Vagina (tissue), 2 donors: Measurements from ENCODE around the gene PSMD7. TPM values are rescaled to one million over a fixed set of nuclear protein-coding genes. Genes with fewer than 3 reads are reported as not detected.
"Not testable (repeated sequence)": the region's sequence is repeated elsewhere in the genome, so short reads cannot be mapped to it uniquely, and the experiment has no call there.

Experiments used
- DNase-seq, 2 donors: peaks; one replicate each; pipeline ENCODE4 v3.0.0-alpha.2; 2017; ENCODE audit errors: extremely low spot score in 2 of 2
- H3K27ac ChIP-seq: fragments of 200-600 bp; sonication (generic); one replicate; pipeline ENCODE4 v1.5.1; 2019
- H3K27me3 ChIP-seq: fragments of 200-600 bp; sonication (generic); one replicate; pipeline ENCODE4 v1.5.1; 2019
- H3K36me3 ChIP-seq, 2 donors: fragments of 200-600 bp; sonication (generic); one replicate each; pipeline ENCODE4 v1.5.1; 2017 to 2019
- H3K4me1 ChIP-seq: fragments of 200-600 bp; sonication (generic); one replicate; pipeline ENCODE4 v1.5.1; 2019
- H3K4me3 ChIP-seq, 2 donors: fragments of 200-600 bp; sonication (generic); 1 replicate in 1 of 2; 2 replicates in 1 of 2; pipeline ENCODE4 v1.5.1; 2016 to 2019
- H3K9me3 ChIP-seq: fragments of 200-600 bp; sonication (generic); one replicate; pipeline ENCODE4 v1.5.1; 2019
- CTCF ChIP-seq, 3 experiments: fragments of 450-650 bp in 2 of 3; fragments of 200-600 bp in 1 of 3; sonication (generic) in 1 of 3; IDR thresholded peaks; one replicate each; pipeline ENCODE4 v1.5.1; 2017 to 2019; ENCODE audit warnings: antibody characterized with exemption in 3 of 3, mild to moderate bottlenecking in 2 of 3, moderate library complexity in 2 of 3
- POLR2A ChIP-seq, 2 donors: fragments of 450-650 bp; IDR thresholded peaks; one replicate each; pipeline ENCODE4 v1.6.1; 2017; ENCODE audit warnings: antibody characterized with exemption in 2 of 2, mild to moderate bottlenecking in 2 of 2, moderate library complexity in 2 of 2
- POLR2AphosphoS5 ChIP-seq, 2 donors: sonication (generic); formaldehyde crosslinking; IDR thresholded peaks; one replicate each; pipeline ENCODE4 v1.9.0; 2017; ENCODE audit warnings: antibody characterized with exemption in 2 of 2, mild to moderate bottlenecking in 2 of 2, low read depth in 1 of 2; ENCODE audit not compliant: insufficient read depth in 1 of 2
- intact Hi-C: fragments of 100-400 bp; cut with DNase I; formaldehyde crosslinking; loops from one replicate; pipeline ENCODE4 v1.15.1; 2023
- total RNA-seq: library from RNA; depleted of rRNA; stranded (reverse); fragments of >200 nt; gene quantifications from one replicate; pipeline ENCODE4 v1.2.3, GENCODE V29; 2016

PSMD7 gene
- total RNA-seq, 1 donor from 2014 or later = 74.4 TPM

GRCh38 chr16:74320707-74321106, 24.1 kb downstream of the PSMD7 start:
- Histone ChIP-seq H3K4me1 (no peaks in the 10 kb centered on the region), H3K27me3 (no peaks in the 10 kb centered on the region), H3K9me3 (no peaks in the 10 kb centered on the region), H3K27ac (no peak overlapping the region), H3K4me3 (no peak overlapping the region), H3K36me3 (peaks cover 0 to 4% of the 10 kb centered on the region in 2 donors)
- no peak for TF ChIP-seq CTCF (IDR thresholded peaks at IDR 0.05)
- TF ChIP-seq POLR2A (IDR thresholded peaks at IDR 0.05) = no peak
- TF ChIP-seq POLR2AphosphoS5 (IDR thresholded peaks at IDR 0.05; ENCODE audit: insufficient read depth in 1 of 2, low read depth in 1 of 2) = no peak
- no peak for DNase-seq
- intact Hi-C loops = no loop called here

GRCh38 chr16:74321356-74321755, 24.7 kb downstream of the PSMD7 start:
- no peak overlapping the region for H3K4me3 ChIP-seq
- no peaks in the 10 kb centered on the region for H3K4me1 ChIP-seq
- no peak overlapping the region for H3K27ac ChIP-seq
- no peak for DNase-seq
- no peak for TF ChIP-seq CTCF (IDR thresholded peaks at IDR 0.05)
- no peak for TF ChIP-seq POLR2AphosphoS5 (IDR thresholded peaks at IDR 0.05; ENCODE audit: insufficient read depth in 1 of 2, low read depth in 1 of 2)
- no peak for TF ChIP-seq POLR2A (IDR thresholded peaks at IDR 0.05)
- no peaks in the 10 kb centered on the region for H3K27me3 ChIP-seq
- H3K36me3 ChIP-seq = peaks cover 0 to 7% of the 10 kb centered on the region in 2 donors
- H3K9me3 ChIP-seq = no peaks in the 10 kb centered on the region
- intact Hi-C loops = no loop called here

GRCh38 chr16:74322301-74322710, 25.7 kb downstream of the PSMD7 start:
- intact Hi-C loops = no loop called here
- Histone ChIP-seq H3K9me3 (no peaks in the 10 kb centered on the region), H3K4me3 (no peak overlapping the region), H3K27me3 (no peaks in the 10 kb centered on the region), H3K36me3 (peaks cover 0 to 16% of the 10 kb centered on the region in 2 donors), H3K4me1 (no peaks in the 10 kb centered on the region), H3K27ac (peak overlapping the region; percentile 4)
- TF ChIP-seq CTCF (IDR thresholded peaks at IDR 0.05) = no peak
- peak in 1 of 2 donors; percentile 62 for TF ChIP-seq POLR2AphosphoS5 (IDR thresholded peaks at IDR 0.05; ENCODE audit: insufficient read depth in 1 of 2, low read depth in 1 of 2)
- no peak for DNase-seq

GRCh38 chr16:74324777-74325176, 28.2 kb downstream of the PSMD7 start:
- peaks cover 0 to 17% of the 10 kb centered on the region in 2 donors for H3K36me3 ChIP-seq
- H3K27me3 ChIP-seq, H3K4me3 ChIP-seq, DNase-seq, H3K9me3 ChIP-seq, intact Hi-C loops, H3K4me1 ChIP-seq, H3K27ac ChIP-seq: not testable (repeated sequence)

- TF ChIP-seq POLR2A (IDR thresholded peaks at IDR 0.05) (no peak), CTCF (IDR thresholded peaks at IDR 0.05) (no peak), POLR2AphosphoS5 (IDR thresholded peaks at IDR 0.05; ENCODE audit: insufficient read depth in 1 of 2, low read depth in 1 of 2) (no peak)
- peaks cover 0 to 23% of the 10 kb centered on the region in 2 donors for H3K36me3 ChIP-seq
- H3K4me1 ChIP-seq = no peaks in the 10 kb centered on the region
- DNase-seq = no peak
- no peaks in the 10 kb centered on the region for H3K9me3 ChIP-seq
- no peaks in the 10 kb centered on the region for H3K27me3 ChIP-seq
- H3K27ac ChIP-seq = no peak overlapping the region
- intact Hi-C loops = no loop called here
- H3K4me3 ChIP-seq = no peak overlapping the region
Measured at GRCh38 chr16:74325641-74326040, 29.0 kb downstream of the PSMD7 start.

- DNase-seq = not testable (repeated sequence)
Measured at GRCh38 chr16:74328346-74328745, 31.7 kb downstream of the PSMD7 start.

GRCh38 chr16:74332469-74332868, 35.9 kb downstream of the PSMD7 start:
- H3K9me3 ChIP-seq, H3K4me1 ChIP-seq, H3K27ac ChIP-seq, H3K27me3 ChIP-seq, H3K4me3 ChIP-seq, DNase-seq, intact Hi-C loops: not testable (repeated sequence)
- H3K36me3 ChIP-seq = peaks cover 0 to 23% of the 10 kb centered on the region in 2 donors

More at GRCh38 chr16:74328346-74328745, 31.7 kb downstream of the PSMD7 start:
- H3K36me3 ChIP-seq = peaks cover 0 to 32% of the 10 kb centered on the region in 2 donors
- H3K4me1 ChIP-seq, H3K9me3 ChIP-seq, intact Hi-C loops, H3K4me3 ChIP-seq, H3K27me3 ChIP-seq, H3K27ac ChIP-seq: not testable (repeated sequence)

GRCh38 chr16:74337506-74337905, 40.9 kb downstream of the PSMD7 start:
- H3K4me1 ChIP-seq, intact Hi-C loops, H3K27ac ChIP-seq, H3K4me3 ChIP-seq, H3K9me3 ChIP-seq, H3K27me3 ChIP-seq, DNase-seq: not testable (repeated sequence)
- peaks cover 0 to 16% of the 10 kb centered on the region in 2 donors for H3K36me3 ChIP-seq

GRCh38 chr16:74339226-74339625, 42.6 kb downstream of the PSMD7 start:
- H3K27ac ChIP-seq, intact Hi-C loops, H3K9me3 ChIP-seq, H3K4me1 ChIP-seq, DNase-seq, H3K27me3 ChIP-seq, H3K4me3 ChIP-seq: not testable (repeated sequence)
- H3K36me3 ChIP-seq = peaks cover 0 to 20% of the 10 kb centered on the region in 2 donors
